Mononuclear cell (primary cell): ENCODE measurements around the gene RAB11FIP3. TPM values are rescaled to one million over a fixed set of nuclear protein-coding genes. Genes with fewer than 3 reads are reported as not detected.

Source experiments
- H3K27me3 ChIP-seq: 2 replicates; pipeline ENCODE4 v1.6.0; 2011; ENCODE audit warnings: low read length, control low read depth; ENCODE audit not compliant: insufficient read depth
- H3K4me1 ChIP-seq: 2 replicates; pipeline ENCODE4 v1.5.1; 2011; ENCODE audit warnings: mild to moderate bottlenecking, low read length, control low read depth; ENCODE audit not compliant: insufficient read depth
- H3K4me3 ChIP-seq: 2 replicates; pipeline ENCODE4 v1.5.1; 2011; ENCODE audit warnings: mild to moderate bottlenecking, low read length, moderate library complexity
- H3K9me3 ChIP-seq: 2 replicates; pipeline ENCODE4 v1.5.1; 2011; ENCODE audit warnings: low read depth, mild to moderate bottlenecking, control low read depth, low read length
- total RNA-seq: library from RNA; depleted of rRNA; stranded (reverse); fragments of >200 nt; gene quantifications from one replicate; pipeline ENCODE4 v1.2.3, GENCODE V29; 2012

The RAB11FIP3 gene
- total RNA-seq, 1 donor: 6.5 TPM

GRCh38 chr16:430904-431303 is 5.5 kb downstream of the RAB11FIP3 start:
- H3K9me3 ChIP-seq: no peaks in the 10 kb centered on the region
- H3K4me1 ChIP-seq: peaks cover 14% of the 10 kb centered on the region
- H3K27me3 ChIP-seq: peaks cover 6% of the 10 kb centered on the region
- H3K4me3 ChIP-seq: no peak overlapping the region

GRCh38 chr16:440627-441026 is 15.2 kb downstream of the RAB11FIP3 start:
- no peaks in the 10 kb centered on the region for H3K9me3 ChIP-seq
- no peak overlapping the region for H3K4me3 ChIP-seq
- no peaks in the 10 kb centered on the region for H3K4me1 ChIP-seq
- no peaks in the 10 kb centered on the region for H3K27me3 ChIP-seq

- Histone ChIP-seq H3K4me3 (no peak overlapping the region), H3K27me3 (no peaks in the 10 kb centered on the region), H3K4me1 (no peaks in the 10 kb centered on the region), H3K9me3 (no peaks in the 10 kb centered on the region)
These were observed 16.0 kb downstream of the RAB11FIP3 start for GRCh38 chr16:441447-441846.

- no peak overlapping the region for H3K4me3 ChIP-seq
- no peaks in the 10 kb centered on the region for H3K9me3 ChIP-seq
- no peaks in the 10 kb centered on the region for H3K4me1 ChIP-seq
- no peaks in the 10 kb centered on the region for H3K27me3 ChIP-seq
These were observed 17.5 kb downstream of the RAB11FIP3 start for GRCh38 chr16:442976-443375.

GRCh38 chr16:444027-444426 is 18.6 kb downstream of the RAB11FIP3 start:
- H3K4me3 ChIP-seq: no peak overlapping the region
- H3K4me1 ChIP-seq: no peaks in the 10 kb centered on the region
- H3K9me3 ChIP-seq: no peaks in the 10 kb centered on the region
- no peaks in the 10 kb centered on the region for H3K27me3 ChIP-seq

GRCh38 chr16:445566-445965 is 20.1 kb downstream of the RAB11FIP3 start:
- no peaks in the 10 kb centered on the region for H3K9me3 ChIP-seq
- H3K27me3 ChIP-seq: no peaks in the 10 kb centered on the region
- H3K4me3 ChIP-seq: no peak overlapping the region
- H3K4me1 ChIP-seq: no peaks in the 10 kb centered on the region

GRCh38 chr16:450385-450784 is 24.9 kb downstream of the RAB11FIP3 start:
- Histone ChIP-seq H3K4me3 (no peak overlapping the region), H3K4me1 (no peaks in the 10 kb centered on the region), H3K27me3 (no peaks in the 10 kb centered on the region), H3K9me3 (no peaks in the 10 kb centered on the region)

- Histone ChIP-seq H3K4me1 (no peaks in the 10 kb centered on the region), H3K4me3 (no peak overlapping the region), H3K27me3 (no peaks in the 10 kb centered on the region), H3K9me3 (no peaks in the 10 kb centered on the region)
These were observed 25.5 kb downstream of the RAB11FIP3 start for GRCh38 chr16:450785-451512.

GRCh38 chr16:454397-454940 is 29.0 kb downstream of the RAB11FIP3 start:
- no peaks in the 10 kb centered on the region for H3K9me3 ChIP-seq
- H3K4me3 ChIP-seq: no peak overlapping the region
- H3K4me1 ChIP-seq: no peaks in the 10 kb centered on the region
- H3K27me3 ChIP-seq: no peaks in the 10 kb centered on the region

- H3K4me3 ChIP-seq: no peak overlapping the region
- no peaks in the 10 kb centered on the region for H3K27me3 ChIP-seq
- no peaks in the 10 kb centered on the region for H3K4me1 ChIP-seq
- no peaks in the 10 kb centered on the region for H3K9me3 ChIP-seq
These were observed 30.0 kb downstream of the RAB11FIP3 start for GRCh38 chr16:455453-455852.

GRCh38 chr16:456891-457483 is 31.5 kb downstream of the RAB11FIP3 start:
- H3K27me3 ChIP-seq: no peaks in the 10 kb centered on the region
- no peaks in the 10 kb centered on the region for H3K4me1 ChIP-seq
- no peak overlapping the region for H3K4me3 ChIP-seq
- H3K9me3 ChIP-seq: no peaks in the 10 kb centered on the region

GRCh38 chr16:457732-458400 is 32.4 kb downstream of the RAB11FIP3 start:
- Histone ChIP-seq H3K4me3 (no peak overlapping the region), H3K4me1 (no peaks in the 10 kb centered on the region), H3K9me3 (no peaks in the 10 kb centered on the region), H3K27me3 (no peaks in the 10 kb centered on the region)

- Histone ChIP-seq H3K4me1 (no peaks in the 10 kb centered on the region), H3K4me3 (no peak overlapping the region), H3K9me3 (no peaks in the 10 kb centered on the region), H3K27me3 (no peaks in the 10 kb centered on the region)
These were observed 34.3 kb downstream of the RAB11FIP3 start for GRCh38 chr16:459761-460160.

- Histone ChIP-seq H3K27me3 (no peaks in the 10 kb centered on the region), H3K9me3 (no peaks in the 10 kb centered on the region), H3K4me1 (no peaks in the 10 kb centered on the region), H3K4me3 (no peak overlapping the region)
These were observed 35.3 kb downstream of the RAB11FIP3 start for GRCh38 chr16:460787-461186.

GRCh38 chr16:463071-463470 is 37.6 kb downstream of the RAB11FIP3 start:
- H3K4me3 ChIP-seq: no peak overlapping the region
- no peaks in the 10 kb centered on the region for H3K9me3 ChIP-seq
- H3K27me3 ChIP-seq: no peaks in the 10 kb centered on the region
- H3K4me1 ChIP-seq: no peaks in the 10 kb centered on the region
